ENCODE measurements around the gene CSK.

- no peak for TF ChIP-seq CTCF (IDR thresholded peaks at IDR 0.05; ENCODE audit: borderline replicate concordance, extremely low read depth, low read length, poor library complexity, severe bottlenecking)
- no peak for TF ChIP-seq EZH2 (IDR thresholded peaks at IDR 0.05; ENCODE audit: borderline replicate concordance, low read depth, low read length, severe bottlenecking)
Observed at GRCh38 chr15:74732846-74733245, 49.0 kb upstream of the CSK start.

All from DND-41 (cell line).